H1 (cell line): ENCODE measurements around the gene CLCN3. TPM values are rescaled to one million over a fixed set of nuclear protein-coding genes. Genes with fewer than 3 reads are reported as not detected.

ENCODE experiments used
- CTCF ChIA-PET: fragments of 300-600 bp; sonication (Branson Sonifier 250); formaldehyde crosslinking; loops from one replicate; lab custom pipeline; 2021; ENCODE audit not compliant: partially characterized antibody; lab: Charles Lee
- POLR2A ChIA-PET: fragments of 300-600 bp; sonication (Branson Sonifier 250); formaldehyde crosslinking; loops from one replicate; lab custom pipeline; 2021; ENCODE audit warnings: inconsistent platforms; ENCODE audit not compliant: partially characterized antibody; lab: Charles Lee
- DNase-seq, 2 experiments: peaks; one replicate each; pipeline versions ENCODE4 v3.0.0 to v3.0.0-alpha.2; 2010 to 2022; ENCODE audit warnings: low spot score in 2 of 2, low read depth in 1 of 2, mixed read lengths in 1 of 2
- FAIRE-seq: peaks from 2 replicates; lab custom pipeline; 2011; peaks lifted over from hg19 to GRCh38; lab: Jason Lieb, UNC
- H2AFZ ChIP-seq: 2 replicates; pipeline ENCODE4 v1.8.1; 2012; ENCODE audit warnings: low read length, inconsistent platforms
- H2AK5ac ChIP-seq: 2 replicates; pipeline ENCODE4 v1.6.1; 2013; ENCODE audit warnings: low read depth, low read length
- H2BK120ac ChIP-seq: replicated peaks from 2 replicates; pipeline ENCODE3; 2013; ENCODE audit warnings: low read depth, low read length, inconsistent platforms
- H2BK12ac ChIP-seq: 2 replicates; pipeline ENCODE4 v1.6.1; 2013; ENCODE audit warnings: low read depth, low read length
- H2BK15ac ChIP-seq: 2 replicates; pipeline ENCODE4 v1.6.1; 2013; ENCODE audit warnings: low read length
- H2BK20ac ChIP-seq: 2 replicates; pipeline ENCODE4 v1.6.1; 2013; ENCODE audit warnings: low read length
- H2BK5ac ChIP-seq: 2 replicates; pipeline ENCODE4 v1.6.1; 2013; ENCODE audit warnings: low read depth, low read length
- H3K14ac ChIP-seq: 2 replicates; pipeline ENCODE4 v1.6.1; 2013; ENCODE audit warnings: inconsistent platforms; ENCODE audit not compliant: insufficient read length
- H3K18ac ChIP-seq: 2 replicates; pipeline ENCODE4 v1.6.1; 2013; ENCODE audit warnings: low read length; ENCODE audit errors: extremely low read depth
- H3K23ac ChIP-seq: 2 replicates; pipeline ENCODE4 v1.6.1; 2013; ENCODE audit warnings: inconsistent platforms; ENCODE audit not compliant: insufficient read length
- H3K23me2 ChIP-seq: 2 replicates; pipeline ENCODE4 v1.6.1; 2013; ENCODE audit warnings: low read depth, low read length
- H3K27ac ChIP-seq: 2 replicates; pipeline ENCODE4 v1.6.1; 2011; ENCODE audit warnings: low read depth, low read length, inconsistent platforms
- H3K27me3 ChIP-seq, 4 experiments: replicated peaks in 1 of 4; 1 replicate in 1 of 4; 2 replicates in 3 of 4; pipeline versions ENCODE4 v1.6.1 to v1.8.1; 2011 to 2013; ENCODE audit warnings: low read length in 3 of 4, mild to moderate bottlenecking in 3 of 4, inconsistent platforms in 2 of 4, mixed read lengths in 2 of 4, moderate library complexity in 1 of 4; ENCODE audit not compliant: control insufficient read depth in 3 of 4, insufficient read depth in 3 of 4; ENCODE audit errors: extremely low read depth in 1 of 4
- H3K36me3 ChIP-seq, 4 experiments: 2 replicates each; pipeline versions ENCODE4 v1.6.1 to v1.8.1; 2011 to 2013; ENCODE audit warnings: mild to moderate bottlenecking in 4 of 4, low read length in 3 of 4, moderate library complexity in 2 of 4, control low read depth in 1 of 4, inconsistent platforms in 1 of 4; ENCODE audit not compliant: insufficient read depth in 4 of 4, control insufficient read depth in 2 of 4
- H3K4ac ChIP-seq: replicated peaks from 2 replicates; pipeline ENCODE3; 2013; ENCODE audit warnings: low read length, low read depth, mixed read lengths, inconsistent platforms; ENCODE audit not compliant: insufficient read length
- H3K4me1 ChIP-seq, 4 experiments: replicated peaks in 1 of 4; 1 replicate in 1 of 4; 2 replicates in 3 of 4; pipeline versions ENCODE4 v1.6.1 to v1.8.1; 2011 to 2013; ENCODE audit warnings: low read length in 3 of 4, inconsistent platforms in 2 of 4, mixed read lengths in 1 of 4; ENCODE audit not compliant: insufficient read depth in 4 of 4, control insufficient read depth in 3 of 4
- H3K4me2 ChIP-seq, 2 experiments: 2 replicates each; pipeline versions ENCODE4 v1.6.1 to v1.8.1; 2011 to 2013; ENCODE audit warnings: low read depth in 2 of 2, low read length in 2 of 2, control low read depth in 1 of 2, inconsistent platforms in 1 of 2, mild to moderate bottlenecking in 1 of 2; ENCODE audit not compliant: insufficient read depth in 1 of 2
- H3K4me3 ChIP-seq, 4 experiments: fragments of 200-600, 300-600 bp in 1 of 4; sonication (generic), shearing (Covaris generic), sonication (Bioruptor Twin) in 1 of 4; 2 replicates each; pipeline versions ENCODE4 v1.5.1 to v1.8.1; 2011 to 2016; ENCODE audit warnings: low read length in 4 of 4, low read depth in 3 of 4, control low read depth in 2 of 4, inconsistent platforms in 2 of 4, mild to moderate bottlenecking in 2 of 4, mixed read lengths in 1 of 4, moderate library complexity in 1 of 4; ENCODE audit not compliant: insufficient read depth in 2 of 4; ENCODE audit errors: extremely low read depth in 1 of 4
- H3K56ac ChIP-seq: replicated peaks from 2 replicates; pipeline ENCODE3; 2013; ENCODE audit warnings: low read depth, mild to moderate bottlenecking, mixed read lengths, low read length, inconsistent platforms; ENCODE audit not compliant: insufficient read length
- H3K79me1 ChIP-seq: 2 replicates; pipeline ENCODE4 v1.6.1; 2013; ENCODE audit warnings: low read depth, low read length, control low read depth
- H3K79me2 ChIP-seq, 2 experiments: 2 replicates each; pipeline versions ENCODE4 v1.6.1 to v1.8.1; 2012 to 2013; ENCODE audit warnings: low read length in 2 of 2, mild to moderate bottlenecking in 2 of 2, inconsistent platforms in 1 of 2; ENCODE audit not compliant: insufficient read depth in 2 of 2, control insufficient read depth in 1 of 2
- H3K9ac ChIP-seq, 4 experiments: replicated peaks in 1 of 4; 1 replicate in 1 of 4; 2 replicates in 3 of 4; pipeline versions ENCODE4 v1.6.1 to v1.8.1; 2011 to 2013; ENCODE audit warnings: low read depth in 3 of 4, low read length in 3 of 4, control low read depth in 2 of 4, mild to moderate bottlenecking in 2 of 4, moderate library complexity in 2 of 4, inconsistent platforms in 1 of 4; ENCODE audit errors: extremely low read depth in 1 of 4
- H3K9me3 ChIP-seq, 2 experiments: 2 replicates each; pipeline versions ENCODE4 v1.6.1 to v1.8.1; 2012 to 2013; ENCODE audit warnings: mild to moderate bottlenecking in 2 of 2, moderate library complexity in 2 of 2, control low read depth in 1 of 2, inconsistent platforms in 1 of 2, low read depth in 1 of 2, low read length in 1 of 2, mixed read lengths in 1 of 2; ENCODE audit not compliant: insufficient read depth in 2 of 2
- H4K20me1 ChIP-seq, 2 experiments: replicated peaks in 1 of 2; 2 replicates each; pipeline versions ENCODE3 to v1.8.1; 2011 to 2013; ENCODE audit warnings: inconsistent platforms in 2 of 2, low read length in 2 of 2, mild to moderate bottlenecking in 1 of 2; ENCODE audit not compliant: insufficient read depth in 2 of 2, control insufficient read depth in 1 of 2
- H4K5ac ChIP-seq: 2 replicates; pipeline ENCODE4 v1.6.1; 2013; ENCODE audit warnings: low read length, low read depth, mixed read lengths, inconsistent platforms; ENCODE audit not compliant: insufficient read length
- H4K8ac ChIP-seq: 2 replicates; pipeline ENCODE4 v1.8.0; 2013; ENCODE audit warnings: mild to moderate bottlenecking, moderate library complexity, low read length, inconsistent platforms; ENCODE audit not compliant: insufficient read depth; ENCODE audit errors: extremely low read depth
- H4K91ac ChIP-seq: replicated peaks from 2 replicates; pipeline ENCODE3; 2013; ENCODE audit warnings: low read length, mixed read lengths, inconsistent platforms; ENCODE audit not compliant: insufficient read length
- BCL11A ChIP-seq, 2 experiments: IDR thresholded peaks; one replicate each; pipeline ENCODE4 v1.6.1; 2011; ENCODE audit warnings: low read depth in 2 of 2, low read length in 2 of 2, mild to moderate bottlenecking in 2 of 2
- BRCA1 ChIP-seq: IDR thresholded peaks from 2 replicates; pipeline ENCODE4 v1.6.1; 2012; ENCODE audit warnings: low read depth, low read length, improper control_type of control experiment
- CBX5 ChIP-seq: fragments of 300-800, 300-1000 bp; sonication (generic); IDR thresholded peaks from 2 replicates; pipeline ENCODE4 v1.7.1; 2016; ENCODE audit warnings: antibody characterized with exemption, low read length, low read depth
- CEBPB ChIP-seq: IDR thresholded peaks from 2 replicates; pipeline ENCODE4 v1.6.1; 2012; ENCODE audit warnings: low read depth, low read length
- CREB1 ChIP-seq: IDR thresholded peaks from 2 replicates; pipeline ENCODE4 v1.6.1; 2012; ENCODE audit warnings: inconsistent platforms
- EP300 ChIP-seq, 2 experiments: IDR thresholded peaks; 1 replicate in 1 of 2; 2 replicates in 1 of 2; pipeline ENCODE4 v1.6.1; 2011 to 2012; ENCODE audit warnings: low read depth in 2 of 2, low read length in 2 of 2, mild to moderate bottlenecking in 2 of 2, borderline replicate concordance in 1 of 2, inconsistent platforms in 1 of 2, moderate library complexity in 1 of 2
- FOSL1 ChIP-seq: IDR thresholded peaks from 2 replicates; pipeline ENCODE4 v1.6.1; 2011; ENCODE audit warnings: mild to moderate bottlenecking, low read depth, low read length, moderate library complexity; ENCODE audit not compliant: insufficient read depth
- GABPA ChIP-seq: IDR thresholded peaks from 2 replicates; pipeline ENCODE4 v1.6.1; 2011; ENCODE audit warnings: mild to moderate bottlenecking, low read length, moderate library complexity, borderline replicate concordance; ENCODE audit not compliant: insufficient read depth
- GTF2F1 ChIP-seq: IDR thresholded peaks from 2 replicates; pipeline ENCODE4 v1.6.1; 2012; ENCODE audit warnings: low read depth, low read length, improper control_type of control experiment, borderline replicate concordance
- RAD21 ChIP-seq, 2 experiments: IDR thresholded peaks in 1 of 2; conservative IDR thresholded peaks in 1 of 2; 2 replicates each; pipeline ENCODE4 v1.6.1; 2011; ENCODE audit warnings: low read depth in 2 of 2, low read length in 2 of 2, improper control_type of control experiment in 1 of 2, inconsistent platforms in 1 of 2, mild to moderate bottlenecking in 1 of 2, moderate library complexity in 1 of 2
- RFX5 ChIP-seq: IDR thresholded peaks from 2 replicates; pipeline ENCODE4 v1.6.1; 2011; ENCODE audit warnings: low read depth, low read length, improper control_type of control experiment, borderline replicate concordance
- SIRT6 ChIP-seq: IDR thresholded peaks from one replicate; pipeline ENCODE4 v1.7.1; 2012; ENCODE audit warnings: low read length, inconsistent platforms
- SP1 ChIP-seq: IDR thresholded peaks from 2 replicates; pipeline ENCODE4 v1.6.1; 2011; ENCODE audit warnings: low read depth, low read length
- TAF7 ChIP-seq: optimal IDR thresholded peaks from 2 replicates; pipeline ENCODE3; 2011; ENCODE audit warnings: low read depth, mild to moderate bottlenecking, inconsistent platforms, low read length, moderate library complexity, borderline replicate concordance
- TEAD4 ChIP-seq: IDR thresholded peaks from 2 replicates; pipeline ENCODE4 v1.6.1; 2012; ENCODE audit warnings: low read depth, low read length, inconsistent platforms, mixed read lengths
- WGBS, 2 experiments: shearing (Covaris generic) in 1 of 2; methylation state at CpG; one replicate each; pipeline versions ENCODE4 v1.1.6 to v1.1.7; 2013 to 2015; ENCODE audit warnings: low lambda C conversion rate in 2 of 2, mixed read lengths in 2 of 2, inconsistent platforms in 1 of 2, low coverage in 1 of 2, missing lambda C conversion rate in 1 of 2; ENCODE audit not compliant: insufficient replicate concordance in 2 of 2, insufficient coverage in 1 of 2, insufficient read length in 1 of 2; ENCODE audit errors: extremely low coverage in 1 of 2, missing lambda C conversion rate in 1 of 2; 5-methylcytosine and 5-hydroxymethylcytosine counted together
- polyA plus RNA-seq, 7 experiments: library from polyadenylated mRNA; depleted of rRNA in 3 of 7; stranded (reverse) in 5 of 7; unstranded in 2 of 7; fragments of >200 nt in 5 of 7; fragments of 200-250 nt in 2 of 7; gene quantifications; 1 replicate in 5 of 7; 2 replicates in 1 of 7; 4 replicates in 1 of 7; pipeline versions ENCODE4 v1.2.1 to v1.2.3, GENCODE V29; 2011 to 2013; ENCODE audit warnings: missing spikeins in 2 of 7, mixed read lengths in 2 of 7
- total RNA-seq: library from RNA; stranded (reverse); fragmentation: NEBNext Ultra II Directional; extraction: Animal tissue kit (Norgen Biotek cat#: 25700); gene quantifications from 2 replicates; pipeline ENCODE4 v1.2.1, GENCODE V29; 2021

The CLCN3 gene
- total and polyA plus RNA-seq, 2 of the 8 experiments (the other 6 are each of a cell fraction or from before 2014, with no cell fraction given), result 8.8 to 32.8 TPM

GRCh38 chr4:169744601-169745000 is 124.2 kb downstream of the CLCN3 start:
- no peaks in the 10 kb centered on the region for H3K27me3 ChIP-seq
- H2BK12ac ChIP-seq, result no peak overlapping the region
- no peak overlapping the region for H3K4me2 ChIP-seq
- 88% methylated on average over 1 of the region's 1 CpG; no CpG with 5 or more reads in 1 of the 2 experiments for WGBS, 2 experiments
- H3K4me3 ChIP-seq, result no peak overlapping the region
- POLR2A ChIA-PET, result no interaction called here
- no peak for FAIRE-seq
- H2BK120ac ChIP-seq, result no peak overlapping the region
- no peak overlapping the region for H2AK5ac ChIP-seq
- DNase-seq, result no peak
- H3K56ac ChIP-seq, result no peak overlapping the region
- no peak overlapping the region for H3K4ac ChIP-seq
- no peak overlapping the region for H4K91ac ChIP-seq
- H3K4me1 ChIP-seq, result no peaks in the 10 kb centered on the region; a peak in 1 of 7 replicates
- no peaks in the 10 kb centered on the region for H3K23me2 ChIP-seq
- H4K20me1 ChIP-seq, result no peaks in the 10 kb centered on the region
- no peak overlapping the region for H2BK20ac ChIP-seq
- H3K79me2 ChIP-seq, result no peaks in the 10 kb centered on the region
- CTCF ChIA-PET, result interaction anchor here (1.6 kb wide), 1 partner anchor 9 kb away, joined by 4 read pairs; no protein-coding TSS in a partner anchor
- H4K5ac ChIP-seq, result no peak overlapping the region
- H3K18ac ChIP-seq, result no peak overlapping the region
- no peaks in the 10 kb centered on the region for H3K9me3 ChIP-seq
- no peaks in the 10 kb centered on the region for H3K79me1 ChIP-seq
- H2AFZ ChIP-seq, result no peak overlapping the region
- H2BK5ac ChIP-seq, result no peak overlapping the region
- H3K23ac ChIP-seq, result no peak overlapping the region
- peaks cover 0 to 8% (median 2%) of the 10 kb centered on the region in 4 experiments; a peak in 5 of 8 replicates for H3K36me3 ChIP-seq
- no peak overlapping the region for H3K14ac ChIP-seq
- no peak overlapping the region for H3K27ac ChIP-seq
- no peak overlapping the region for H3K9ac ChIP-seq
- no peak overlapping the region for H2BK15ac ChIP-seq
- no peak overlapping the region for H4K8ac ChIP-seq
- TF ChIP-seq CREB1 (no peak), GABPA (no peak), CEBPB (no peak), BRCA1 (no peak), TEAD4 (no peak), RAD21 (IDR thresholded peaks at IDR 0.05 in 1 of 2, conservative IDR thresholded peaks at IDR 0.05 in 1 of 2; ENCODE audit: low read depth in 2 of 2, low read length in 2 of 2) (no peak), EP300 (IDR thresholded peaks at IDR 0.05; ENCODE audit: borderline replicate concordance in 1 of 2, low read depth in 2 of 2, low read length in 2 of 2) (no peak), BCL11A (IDR thresholded peaks at IDR 0.05; ENCODE audit: low read depth in 2 of 2, low read length in 2 of 2) (no peak), SIRT6 (no peak), SP1 (no peak), GTF2F1 (no peak), RFX5 (no peak), FOSL1 (no peak), TAF7 (no peak), CBX5 (no peak)
